ENCODE measurements around the gene CDC6. TPM values are rescaled to one million over a fixed set of nuclear protein-coding genes. Genes with fewer than 3 reads are reported as not detected.

The CDC6 gene
- total RNA-seq, 1 experiment from 2014 or later, result 96.8 TPM

DNA sequence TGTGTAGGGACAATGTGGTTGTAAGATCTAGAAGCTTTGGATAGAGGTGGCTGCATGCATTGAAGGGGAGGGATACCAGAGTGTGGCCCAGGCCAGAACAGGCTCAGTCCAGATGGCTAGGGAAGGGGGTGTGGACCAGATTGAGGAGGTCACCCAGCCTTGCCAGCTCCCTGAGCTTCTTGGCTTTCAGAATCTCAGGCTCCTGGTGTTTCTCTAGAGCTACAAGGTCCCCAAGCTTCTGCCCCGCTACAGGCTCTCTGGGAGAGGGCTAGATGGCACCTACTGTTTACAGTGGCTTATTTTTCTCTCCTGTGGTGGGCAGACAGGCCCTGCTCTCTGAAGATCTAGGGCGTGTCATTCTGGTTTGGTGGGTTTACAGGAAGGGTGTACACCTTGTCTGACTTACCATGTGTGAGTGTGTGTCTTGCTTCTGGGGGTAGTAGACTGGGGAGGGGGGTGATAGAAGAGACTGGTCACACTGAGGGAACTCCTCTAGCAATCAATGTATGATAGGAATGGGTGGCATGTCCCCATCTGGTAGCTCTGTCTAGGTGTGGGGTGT, 22.4 kb downstream of the CDC6 start:
- no peaks in the 10 kb centered on the region for H3K9me3 Mint-ChIP-seq (ENCODE audit: unreplicated experiment)
- no TSS peak for BruUV-seq (replicated peaks)
- ChIA-PET POLR2A (interaction anchor here (0.5 to 1.3 kb wide), 9 partner anchors 41 to 330 kb away, joined by 3 to 5 read pairs (median 4); partner anchors contain the start of genes CASC3 and WIPF2), CTCF (interaction anchor here (0.5 to 19.0 kb wide), 8 partner anchors 13 to 1502 kb away, joined by 3 to 396 read pairs (median 4); partner anchors contain the start of genes GJD3 and P3H4)
- TF ChIP-seq, protein P1, sequence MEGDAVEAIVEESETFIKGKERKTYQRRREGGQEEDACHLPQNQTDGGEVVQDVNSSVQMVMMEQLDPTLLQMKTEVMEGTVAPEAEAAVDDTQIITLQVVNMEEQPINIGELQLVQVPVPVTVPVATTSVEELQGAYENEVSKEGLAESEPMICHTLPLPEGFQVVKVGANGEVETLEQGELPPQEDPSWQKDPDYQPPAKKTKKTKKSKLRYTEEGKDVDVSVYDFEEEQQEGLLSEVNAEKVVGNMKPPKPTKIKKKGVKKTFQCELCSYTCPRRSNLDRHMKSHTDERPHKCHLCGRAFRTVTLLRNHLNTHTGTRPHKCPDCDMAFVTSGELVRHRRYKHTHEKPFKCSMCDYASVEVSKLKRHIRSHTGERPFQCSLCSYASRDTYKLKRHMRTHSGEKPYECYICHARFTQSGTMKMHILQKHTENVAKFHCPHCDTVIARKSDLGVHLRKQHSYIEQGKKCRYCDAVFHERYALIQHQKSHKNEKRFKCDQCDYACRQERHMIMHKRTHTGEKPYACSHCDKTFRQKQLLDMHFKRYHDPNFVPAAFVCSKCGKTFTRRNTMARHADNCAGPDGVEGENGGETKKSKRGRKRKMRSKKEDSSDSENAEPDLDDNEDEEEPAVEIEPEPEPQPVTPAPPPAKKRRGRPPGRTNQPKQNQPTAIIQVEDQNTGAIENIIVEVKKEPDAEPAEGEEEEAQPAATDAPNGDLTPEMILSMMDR (IDR thresholded peaks at IDR 0.05; ENCODE audit: unreplicated experiment), result no peak
- no peak overlapping the region for H3K27ac Mint-ChIP-seq (ENCODE audit: low read depth, unreplicated experiment)
- no peaks in the 10 kb centered on the region for H3K27me3 Mint-ChIP-seq (ENCODE audit: insufficient read depth, unreplicated experiment)
- H3K4me3 Mint-ChIP-seq (ENCODE audit: unreplicated experiment), result no peak overlapping the region
- no peak for DNase-seq (ENCODE audit: unreplicated experiment)
- peaks cover 6% of the 10 kb centered on the region for H3K36me3 Mint-ChIP-seq (ENCODE audit: insufficient read depth, unreplicated experiment)
- intact Hi-C loops (cut with micrococcal nuclease), result no loop called here
- peaks cover 50% of the 10 kb centered on the region for H3K4me1 Mint-ChIP-seq (ENCODE audit: insufficient read depth, unreplicated experiment)

DNA sequence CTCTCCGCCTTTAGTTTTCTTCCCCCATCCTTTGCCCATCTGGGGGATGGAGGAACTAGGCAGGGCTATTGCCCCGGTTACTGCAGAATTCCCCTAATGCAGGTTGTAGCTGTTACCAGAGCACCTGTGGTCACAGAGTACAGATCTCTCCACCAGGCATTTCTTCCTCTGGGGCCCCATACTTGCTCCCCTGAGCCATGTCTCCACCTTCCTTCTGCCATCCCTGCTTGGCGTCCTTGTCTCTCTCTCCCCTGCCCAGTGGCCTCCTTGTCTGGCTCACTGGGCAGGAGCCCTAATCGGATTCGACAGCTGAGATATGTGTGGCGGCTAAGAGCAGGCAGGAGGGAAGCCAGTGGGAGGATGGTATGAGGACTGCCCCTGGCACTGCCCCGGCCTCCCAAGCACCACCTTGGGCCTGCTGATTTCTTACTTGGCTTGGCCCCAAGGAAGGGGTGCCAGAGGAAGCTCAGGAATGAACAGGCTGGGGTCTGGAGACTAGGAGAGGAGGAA, 23.3 kb downstream of the CDC6 start:
- Mint-ChIP-seq H3K4me1 (ENCODE audit: insufficient read depth, unreplicated experiment) (peaks cover 57% of the 10 kb centered on the region), H3K27ac (ENCODE audit: low read depth, unreplicated experiment) (peak overlapping the region; percentile 70), H3K4me3 (ENCODE audit: unreplicated experiment) (no peak overlapping the region), H3K27me3 (ENCODE audit: insufficient read depth, unreplicated experiment) (no peaks in the 10 kb centered on the region), H3K9me3 (ENCODE audit: unreplicated experiment) (no peaks in the 10 kb centered on the region), H3K36me3 (ENCODE audit: insufficient read depth, unreplicated experiment) (peaks cover 7% of the 10 kb centered on the region)
- no TSS peak for BruUV-seq (replicated peaks)
- TF ChIP-seq, protein P1 (IDR thresholded peaks at IDR 0.05; ENCODE audit: unreplicated experiment), result no peak
- ChIA-PET CTCF (interaction anchor here (1.0 to 19.0 kb wide), 5 partner anchors 7 to 47 kb away, joined by 3 to 396 read pairs (median 4); partner anchors contain the start of gene GJD3), POLR2A (interaction anchor here (0.6 to 1.2 kb wide), 6 partner anchors 11 to 187 kb away, joined by 3 to 5 read pairs (median 3); partner anchors contain the start of gene CASC3)
- DNase-seq (ENCODE audit: unreplicated experiment), result no peak
- intact Hi-C loops (cut with micrococcal nuclease), result no loop called here

DNA sequence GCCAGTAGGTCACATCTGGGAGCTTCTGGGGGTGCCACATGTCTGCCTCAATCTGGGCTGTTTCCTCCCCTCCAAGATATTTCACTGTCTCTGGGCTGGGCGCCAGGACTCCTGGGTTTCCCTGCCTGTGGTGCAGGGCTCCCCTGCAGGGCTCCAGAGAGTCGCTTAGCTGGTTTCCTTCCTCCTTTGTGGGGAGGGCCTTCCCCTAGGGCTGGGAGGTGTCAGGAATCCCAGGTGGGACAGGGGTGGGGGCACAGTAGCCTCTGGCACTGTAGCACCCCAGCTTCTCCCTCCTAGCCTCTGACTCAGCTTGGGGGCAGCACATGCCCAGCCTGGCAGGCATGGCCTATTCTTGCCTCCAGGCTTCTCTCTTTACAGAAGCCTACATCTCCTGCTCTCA, 23.9 kb downstream of the CDC6 start:
- H3K27me3 Mint-ChIP-seq (ENCODE audit: insufficient read depth, unreplicated experiment), result no peaks in the 10 kb centered on the region
- H3K9me3 Mint-ChIP-seq (ENCODE audit: unreplicated experiment), result no peaks in the 10 kb centered on the region
- BruUV-seq (replicated peaks), result no TSS peak
- POLR2A ChIA-PET, result interaction anchor here (0.6 to 1.5 kb wide), 9 partner anchors 16 to 378 kb away, joined by 3 to 6 read pairs (median 3); partner anchors contain the start of genes CASC3 and TOP2A
- TF ChIP-seq, protein P1 (IDR thresholded peaks at IDR 0.05; ENCODE audit: unreplicated experiment), result no peak
- H3K27ac Mint-ChIP-seq (ENCODE audit: low read depth, unreplicated experiment), result peak overlapping the region; percentile 70
- intact Hi-C loops (cut with micrococcal nuclease), result no loop called here
- H3K36me3 Mint-ChIP-seq (ENCODE audit: insufficient read depth, unreplicated experiment), result peaks cover 7% of the 10 kb centered on the region
- CTCF ChIA-PET, result interaction anchor here (1.0 to 19.0 kb wide), 5 partner anchors 8 to 46 kb away, joined by 3 to 396 read pairs (median 4); partner anchors contain the start of gene GJD3
- no peak overlapping the region for H3K4me3 Mint-ChIP-seq (ENCODE audit: unreplicated experiment)
- H3K4me1 Mint-ChIP-seq (ENCODE audit: insufficient read depth, unreplicated experiment), result peaks cover 59% of the 10 kb centered on the region
- peak; percentile 81 for DNase-seq (ENCODE audit: unreplicated experiment)

DNA sequence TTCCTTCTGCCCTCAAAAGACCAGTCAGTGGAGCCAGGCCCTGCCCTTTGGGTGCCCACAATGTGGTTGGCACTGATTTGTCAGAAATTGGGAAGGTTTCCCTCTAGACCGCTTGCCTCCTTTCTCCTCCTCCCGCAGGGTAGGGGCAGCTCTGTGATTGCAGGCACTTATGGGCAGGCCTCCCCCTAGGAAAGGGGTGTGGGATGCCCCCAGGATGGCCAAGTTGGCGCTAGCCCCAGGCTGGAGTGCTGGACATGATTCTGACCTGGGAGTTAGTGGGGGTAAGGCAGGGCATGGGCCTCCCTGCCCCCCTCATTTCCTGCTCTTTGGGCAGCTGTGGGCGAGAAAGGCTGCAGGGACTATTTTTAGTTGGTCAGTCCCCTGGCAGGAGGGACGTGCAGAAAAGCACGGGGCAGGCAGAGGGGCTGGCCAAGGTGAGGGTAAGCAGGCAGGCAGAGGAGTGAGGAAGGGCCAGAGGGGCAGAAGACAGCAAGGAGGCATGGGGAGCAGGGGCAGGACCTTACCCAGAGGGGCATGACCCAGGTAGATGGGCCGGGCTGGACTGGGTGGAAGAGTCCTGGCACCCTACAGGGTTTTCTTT, 24.6 kb downstream of the CDC6 start:
- BruUV-seq (replicated peaks), result no TSS peak
- Mint-ChIP-seq H3K4me1 (ENCODE audit: insufficient read depth, unreplicated experiment) (peaks cover 58% of the 10 kb centered on the region), H3K9me3 (ENCODE audit: unreplicated experiment) (no peaks in the 10 kb centered on the region), H3K36me3 (ENCODE audit: insufficient read depth, unreplicated experiment) (peaks cover 7% of the 10 kb centered on the region), H3K27ac (ENCODE audit: low read depth, unreplicated experiment) (peak overlapping the region; percentile 70), H3K27me3 (ENCODE audit: insufficient read depth, unreplicated experiment) (no peaks in the 10 kb centered on the region), H3K4me3 (ENCODE audit: unreplicated experiment) (no peak overlapping the region)
- DNase-seq (ENCODE audit: unreplicated experiment), result peak; percentile 64
- TF ChIP-seq, protein P1 (IDR thresholded peaks at IDR 0.05; ENCODE audit: unreplicated experiment), result no peak
- intact Hi-C loops (cut with micrococcal nuclease), result no loop called here
- POLR2A ChIA-PET, result interaction anchor here (0.6 to 1.5 kb wide), 9 partner anchors 15 to 1311 kb away, joined by 3 to 6 read pairs (median 3); partner anchors contain the start of gene TOP2A
- CTCF ChIA-PET, result interaction anchor here (1.0 to 19.0 kb wide), 4 partner anchors 8 to 45 kb away, joined by 3 to 396 read pairs (median 10); partner anchors contain the start of gene GJD3

Data from MCF 10A (cell line).